Stimulated activated CD8-positive, alpha-beta memory T cell treated with anti-CD3 and anti-CD28 coated beads, Interleukin-12 subunit alpha, Interleukin-12 subunit beta, amount 100 ng/mL, for 4 hours (primary cell): Measurements from ENCODE around the gene ASIC5.
"Not testable (repeated sequence)": the region's sequence is repeated elsewhere in the genome, so short reads cannot be mapped to it uniquely, and the experiment has no call there.

Experiments
- DNase-seq: peaks from one replicate; pipeline ENCODE4 v3.0.0-alpha.2; 2020; ENCODE audit warnings: low read depth

ASIC5 gene, protein sequence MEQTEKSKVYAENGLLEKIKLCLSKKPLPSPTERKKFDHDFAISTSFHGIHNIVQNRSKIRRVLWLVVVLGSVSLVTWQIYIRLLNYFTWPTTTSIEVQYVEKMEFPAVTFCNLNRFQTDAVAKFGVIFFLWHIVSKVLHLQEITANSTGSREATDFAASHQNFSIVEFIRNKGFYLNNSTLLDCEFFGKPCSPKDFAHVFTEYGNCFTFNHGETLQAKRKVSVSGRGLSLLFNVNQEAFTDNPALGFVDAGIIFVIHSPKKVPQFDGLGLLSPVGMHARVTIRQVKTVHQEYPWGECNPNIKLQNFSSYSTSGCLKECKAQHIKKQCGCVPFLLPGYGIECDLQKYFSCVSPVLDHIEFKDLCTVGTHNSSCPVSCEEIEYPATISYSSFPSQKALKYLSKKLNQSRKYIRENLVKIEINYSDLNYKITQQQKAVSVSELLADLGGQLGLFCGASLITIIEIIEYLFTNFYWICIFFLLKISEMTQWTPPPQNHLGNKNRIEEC

DNA sequence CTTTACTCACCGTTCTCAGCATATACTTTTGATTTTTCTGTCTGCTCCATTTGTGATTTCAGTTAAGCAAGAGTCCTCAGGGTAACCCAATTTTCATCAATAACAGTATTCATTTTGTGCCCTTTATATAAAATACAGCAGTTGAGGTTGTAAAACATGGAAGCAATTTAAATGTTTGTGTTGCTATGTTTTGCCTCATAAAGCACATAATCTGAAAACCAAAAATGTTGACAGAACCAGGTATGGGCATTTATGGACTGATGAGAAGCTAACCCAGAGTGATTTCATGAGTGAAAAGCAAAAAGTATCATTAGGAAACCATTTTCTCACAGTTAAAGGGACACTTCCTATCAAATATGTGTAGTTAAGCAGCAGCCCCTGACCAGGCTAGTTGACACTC is at the start of gene ASIC5:
Gene ASIC5, minus strand, starts transcription at position 101 of the 400 bp plus-strand sequence. Its CDS starts 51 bp downstream, at position 50.
- DNase-seq = no peak

DNA sequence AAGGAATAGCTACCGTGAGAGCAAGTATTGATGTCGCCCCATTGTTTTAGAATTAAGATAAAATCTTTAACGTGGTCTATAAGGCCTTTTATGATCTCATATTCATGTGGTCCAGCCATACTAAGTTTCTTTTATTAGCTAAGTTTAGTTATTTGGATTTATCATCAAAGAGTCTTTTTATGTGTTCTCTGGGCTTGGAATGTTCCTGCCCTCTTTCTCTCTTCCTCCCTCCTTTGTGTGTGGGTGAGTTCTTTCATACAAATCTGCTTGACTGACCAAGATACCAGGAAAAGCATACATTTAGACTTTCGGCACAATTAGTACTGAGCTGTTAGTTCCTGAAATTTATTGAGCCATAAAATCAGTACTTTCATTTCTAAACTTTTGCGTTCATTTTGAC is 48.7 kb upstream of the ASIC5 start:
- no peak for DNase-seq

DNA sequence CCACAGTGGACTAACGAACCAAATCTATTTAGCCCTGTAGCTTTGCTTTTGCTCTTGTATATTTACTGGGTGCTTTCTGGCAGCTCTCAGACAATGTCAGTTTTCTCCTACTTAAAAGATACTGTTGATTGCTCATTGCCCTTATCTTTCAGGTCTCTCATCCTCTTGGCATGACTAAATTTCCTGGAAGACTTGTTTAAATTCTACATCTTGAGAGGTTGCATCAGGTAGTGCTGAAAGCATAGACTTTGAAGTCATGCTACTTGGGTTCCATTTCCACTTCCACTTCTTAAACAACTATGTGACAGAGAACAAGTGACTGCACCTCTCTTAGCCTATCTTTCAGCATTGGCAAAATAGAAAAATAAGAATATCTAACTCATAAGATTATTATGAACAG is 45.8 kb upstream of the ASIC5 start:
- DNase-seq = no peak

- DNase-seq = no peak
These were observed 43.6 kb upstream of the ASIC5 start for GRCh38 chr4:155909615-155910226.

DNA sequence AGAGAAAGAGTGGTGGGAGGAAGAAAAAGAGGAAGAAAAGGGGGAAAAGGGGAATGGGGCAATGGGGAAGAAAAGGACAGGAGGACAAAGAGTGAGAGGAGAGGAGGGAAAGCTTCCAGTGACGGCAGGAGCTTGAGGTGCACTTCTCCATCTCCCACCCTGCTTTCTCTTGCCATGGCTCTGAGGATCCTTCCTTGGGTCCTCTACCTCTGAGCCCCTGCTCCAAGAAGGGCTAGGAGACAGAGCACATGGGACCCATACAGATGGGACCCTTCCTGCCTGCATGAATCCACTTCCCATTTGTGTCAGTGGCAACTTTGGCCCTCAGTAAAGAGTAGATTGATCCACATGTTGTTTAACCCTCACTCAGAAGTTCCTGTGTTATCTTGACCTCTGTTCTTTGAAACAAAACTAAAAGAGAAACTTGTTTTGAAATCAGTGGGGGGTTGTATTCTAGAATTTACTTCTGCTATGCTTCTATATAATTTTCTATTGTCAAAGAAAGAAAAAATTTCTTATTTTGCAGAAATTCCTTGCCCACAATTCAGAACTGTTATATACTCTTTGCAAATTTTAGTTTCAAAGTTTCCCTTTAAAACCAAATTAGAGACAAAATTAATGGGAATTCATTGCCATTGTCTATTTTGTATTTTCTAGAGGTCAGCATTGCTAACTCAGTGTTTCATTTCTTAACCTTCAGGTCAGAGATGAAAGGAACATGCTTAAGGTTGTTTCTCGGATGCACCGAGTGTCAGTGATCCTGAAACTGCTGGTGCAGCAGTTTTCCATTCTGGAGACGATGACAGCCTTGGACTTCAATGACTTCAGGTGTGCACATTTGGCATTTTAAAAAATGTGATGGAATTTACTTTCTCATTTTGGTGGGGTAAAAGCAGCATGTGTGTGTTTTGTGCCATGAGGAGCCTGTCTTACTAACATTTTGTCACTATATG is 42.4 kb upstream of the ASIC5 start:
- no peak for DNase-seq

DNA sequence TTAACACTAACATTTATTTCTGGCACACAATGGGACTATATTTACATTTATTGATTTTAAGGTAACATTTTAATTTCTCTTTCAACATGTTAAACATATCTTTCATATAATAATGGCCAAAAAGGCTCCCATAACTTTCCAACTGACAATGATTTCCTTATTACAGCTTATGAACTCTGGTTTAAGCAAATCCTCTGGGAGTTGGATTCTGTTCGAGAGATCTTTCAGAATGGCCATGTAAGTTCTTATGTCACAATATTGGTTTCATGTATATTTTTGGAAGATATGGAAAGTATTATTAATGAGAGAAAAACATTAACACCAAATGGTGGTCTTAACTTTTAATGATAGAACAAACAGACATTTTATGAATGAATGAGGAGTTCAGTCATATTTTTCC is 41.5 kb upstream of the ASIC5 start:
- DNase-seq = no peak

- DNase-seq = no peak
These were observed 40.6 kb upstream of the ASIC5 start for GRCh38 chr4:155906554-155907247.

DNA sequence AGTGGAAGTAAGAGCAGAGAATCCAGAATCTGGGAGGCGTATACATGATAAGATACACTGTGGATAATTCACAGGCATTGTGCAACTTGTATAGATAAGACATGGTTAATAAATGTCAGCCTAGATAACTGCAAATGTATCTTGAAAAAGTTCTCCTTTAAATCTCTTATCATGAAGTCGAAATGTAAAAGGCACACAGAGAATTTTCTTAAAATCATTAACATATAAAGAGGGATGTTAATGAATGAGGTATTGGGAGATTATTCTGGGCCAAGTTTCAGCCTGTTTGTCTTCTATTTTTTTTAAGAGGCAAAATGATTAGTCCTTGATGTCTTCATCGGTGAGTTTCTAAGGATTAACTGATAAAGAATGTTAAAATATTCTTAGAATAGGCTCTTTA is 38.3 kb upstream of the ASIC5 start:
- DNase-seq = no peak

DNA sequence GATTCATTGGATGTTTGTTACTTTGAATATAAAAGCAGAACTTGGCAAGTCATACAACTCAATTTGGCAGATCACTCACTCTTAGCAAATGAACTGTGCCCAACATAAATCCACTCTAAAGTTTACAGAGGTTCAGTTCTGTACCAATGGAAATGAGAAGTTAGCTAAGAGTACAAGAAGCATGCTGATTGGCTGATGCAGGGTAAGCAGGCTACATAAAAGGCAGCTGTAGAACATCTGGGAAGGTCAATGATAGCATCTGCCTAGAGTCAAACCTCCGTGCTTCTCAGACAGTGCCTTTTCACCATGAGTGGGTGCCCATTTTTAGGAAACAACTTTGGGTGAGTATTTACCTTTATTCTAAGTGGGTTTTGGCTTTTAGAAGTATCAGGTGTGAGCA is 37.4 kb upstream of the ASIC5 start, which contains the start of gene TDO2:
Gene TDO2, plus strand, starts transcription at position 244 of the 400 bp plus-strand sequence. Its CDS starts 63 bp downstream, at position 307.
- DNase-seq = no peak

- DNase-seq = no peak
These were observed 34.9 kb upstream of the ASIC5 start for GRCh38 chr4:155901013-155901412.

- no peak for DNase-seq
These were observed 34.3 kb upstream of the ASIC5 start for GRCh38 chr4:155900381-155900780.

DNA sequence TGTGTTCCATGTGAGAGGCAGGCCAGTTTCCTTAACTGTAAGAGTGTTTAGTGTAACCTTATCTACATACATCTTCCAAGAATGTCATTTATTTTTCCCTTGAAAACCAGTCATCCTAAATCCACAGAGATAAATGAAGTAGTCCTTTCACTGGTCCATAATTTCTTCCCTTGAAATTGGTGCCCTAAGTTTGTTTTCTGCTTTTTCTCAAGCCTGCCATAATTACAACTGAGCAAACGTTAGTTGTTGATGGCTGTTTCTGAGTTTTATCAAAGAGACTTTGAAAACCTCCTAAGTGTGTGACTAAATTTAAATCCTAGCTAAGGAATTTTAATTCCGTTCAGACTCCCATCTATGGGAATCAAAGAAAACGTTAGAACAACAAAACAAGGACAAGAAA is 33.8 kb upstream of the ASIC5 start:
- no peak for DNase-seq

DNA sequence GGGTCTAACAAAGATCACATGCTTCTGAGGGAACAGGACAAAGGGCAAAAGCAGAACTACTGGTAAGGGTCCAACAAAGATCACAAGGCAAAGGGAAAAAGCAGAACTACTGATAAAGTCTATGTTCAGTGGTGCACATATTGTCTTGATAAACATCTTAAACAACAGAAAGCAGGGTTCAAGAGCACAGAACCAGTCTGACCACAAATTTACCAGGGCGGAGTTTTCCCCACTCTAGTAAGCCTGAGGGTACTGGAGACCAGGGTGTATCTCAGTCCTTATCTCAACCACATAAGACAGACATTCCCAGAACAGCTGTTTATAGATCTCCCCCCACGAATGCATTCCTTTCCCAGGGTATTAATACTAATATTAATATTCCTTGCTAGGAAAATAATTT is 32.3 kb upstream of the ASIC5 start:
- DNase-seq = not testable (repeated sequence)

- no peak for DNase-seq
These were observed 25.0 kb upstream of the ASIC5 start for GRCh38 chr4:155891058-155891457.

GRCh38 chr4:155889946-155890345 is 23.9 kb upstream of the ASIC5 start:
- no peak for DNase-seq

GRCh38 chr4:155889031-155889793 is 23.1 kb upstream of the ASIC5 start:
- no peak for DNase-seq

GRCh38 chr4:155887847-155888570 is 21.9 kb upstream of the ASIC5 start:
- no peak for DNase-seq

DNA sequence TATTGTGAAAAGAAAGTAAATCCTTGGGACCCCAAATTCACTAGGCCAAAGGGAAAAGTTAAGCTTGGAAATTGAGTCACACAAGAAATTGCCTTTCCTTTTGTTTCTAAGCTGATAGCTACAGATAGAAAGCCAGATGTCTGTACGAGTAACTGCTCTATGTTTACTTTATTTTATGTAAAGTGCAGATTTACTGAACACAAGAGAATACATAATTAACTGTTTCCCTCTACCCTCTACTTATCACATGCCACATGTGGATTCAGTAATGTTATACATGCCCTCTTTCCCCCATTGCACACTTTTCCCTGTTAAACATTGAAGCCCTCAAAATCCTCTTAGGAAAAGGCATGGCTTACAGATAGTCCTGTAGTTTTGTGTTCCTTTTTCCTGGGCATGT is 21.0 kb upstream of the ASIC5 start:
- DNase-seq = no peak

GRCh38 chr4:155885666-155886065 is 19.6 kb upstream of the ASIC5 start:
- DNase-seq = no peak

GRCh38 chr4:155883895-155884294 is 17.8 kb upstream of the ASIC5 start:
- no peak for DNase-seq
